Peyer's patch (tissue), 4 donors: ENCODE data around the gene KCNMA1.

Experiments
- CTCF ChIP-seq, 6 experiments: fragments of 450-650 bp in 4 of 6; fragments of 200-600 bp in 2 of 6; sonication (generic) in 1 of 6; IDR thresholded peaks; one replicate each; pipeline ENCODE4 v1.5.1; 2017 to 2019; ENCODE audit warnings: antibody characterized with exemption in 6 of 6, mild to moderate bottlenecking in 3 of 6, moderate library complexity in 1 of 6
- POLR2A ChIP-seq, 2 donors: fragments of 450-650 bp; IDR thresholded peaks; one replicate each; pipeline ENCODE4 v1.5.1; 2017; ENCODE audit warnings: antibody characterized with exemption in 2 of 2, mild to moderate bottlenecking in 2 of 2, moderate library complexity in 2 of 2

DNA sequence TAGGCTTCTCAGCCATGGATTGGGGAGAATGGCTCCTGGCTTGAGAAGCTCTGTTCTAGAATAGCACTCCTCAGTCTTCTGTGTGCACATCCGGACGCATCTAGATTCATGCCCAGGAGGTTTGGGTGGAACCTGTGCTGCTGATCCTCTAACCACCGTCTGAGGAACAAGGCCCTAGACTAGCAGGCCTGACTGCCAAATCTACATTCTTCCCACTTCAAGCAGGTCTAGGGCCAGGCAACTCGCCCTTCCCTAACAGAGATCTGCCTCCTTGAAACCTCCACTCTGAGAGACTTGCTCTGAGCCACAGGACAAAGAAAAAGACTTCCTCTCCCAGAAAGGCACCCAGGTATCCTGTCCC is 61.6 kb downstream of the KCNMA1 start:
- TF ChIP-seq CTCF (IDR thresholded peaks at IDR 0.05) = no peak
- no peak for TF ChIP-seq POLR2A (IDR thresholded peaks at IDR 0.05)
